Trophoblast cell (in vitro differentiated cells and primary cell): ENCODE data around the gene DIP2B.

Experiments used
- DNase-seq, 2 donors: peaks; one replicate each; pipeline ENCODE4 v3.0.0-alpha.2; 2016
- H2AFZ ChIP-seq: 2 replicates; pipeline ENCODE4 v1.6.1; 2013; ENCODE audit warnings: low read length, moderate library complexity, mild to moderate bottlenecking; ENCODE audit not compliant: insufficient read depth, poor library complexity
- H2AK5ac ChIP-seq: 2 replicates; pipeline ENCODE4 v1.6.1; 2013; ENCODE audit warnings: mild to moderate bottlenecking, low read length
- H2BK120ac ChIP-seq: 2 replicates; pipeline ENCODE4 v1.6.1; 2013; ENCODE audit warnings: low read length, mild to moderate bottlenecking, moderate library complexity; ENCODE audit not compliant: insufficient read depth, poor library complexity
- H2BK12ac ChIP-seq: 2 replicates; pipeline ENCODE4 v1.6.1; 2013; ENCODE audit warnings: mild to moderate bottlenecking, low read length, moderate library complexity
- H2BK5ac ChIP-seq: 2 replicates; pipeline ENCODE4 v1.6.1; 2013; ENCODE audit warnings: low read length, low read depth, moderate library complexity, mild to moderate bottlenecking; ENCODE audit not compliant: poor library complexity
- H3K14ac ChIP-seq: 2 replicates; pipeline ENCODE4 v1.6.1; 2013; ENCODE audit warnings: mild to moderate bottlenecking, low read length
- H3K18ac ChIP-seq: 2 replicates; pipeline ENCODE4 v1.6.1; 2013; ENCODE audit warnings: mild to moderate bottlenecking, low read length
- H3K23ac ChIP-seq: 2 replicates; pipeline ENCODE4 v1.6.1; 2013; ENCODE audit warnings: low read length
- H3K27ac ChIP-seq: 2 replicates; pipeline ENCODE4 v1.5.1; 2013; ENCODE audit warnings: low read depth, mild to moderate bottlenecking, inconsistent platforms, low read length, moderate library complexity
- H3K27me3 ChIP-seq: 2 replicates; pipeline ENCODE4 v1.6.1; 2013; ENCODE audit warnings: inconsistent platforms, mild to moderate bottlenecking, low read length, moderate library complexity; ENCODE audit not compliant: insufficient read depth
- H3K36me3 ChIP-seq, 2 experiments: 1 replicate in 1 of 2; 2 replicates in 1 of 2; pipeline ENCODE4 v1.6.1; 2013; ENCODE audit warnings: low read length in 2 of 2, mild to moderate bottlenecking in 2 of 2, moderate library complexity in 1 of 2; ENCODE audit not compliant: insufficient read depth in 2 of 2, control insufficient read depth in 1 of 2
- H3K4ac ChIP-seq: 2 replicates; pipeline ENCODE4 v1.6.1; 2013; ENCODE audit warnings: low read depth, mild to moderate bottlenecking, low read length, moderate library complexity
- H3K4me1 ChIP-seq, 2 experiments: 1 replicate in 1 of 2; 2 replicates in 1 of 2; pipeline ENCODE4 v1.6.1; 2013; ENCODE audit warnings: low read length in 2 of 2, mild to moderate bottlenecking in 2 of 2, moderate library complexity in 1 of 2; ENCODE audit not compliant: insufficient read depth in 2 of 2, control insufficient read depth in 1 of 2
- H3K4me2 ChIP-seq: 2 replicates; pipeline ENCODE4 v1.6.1; 2013; ENCODE audit warnings: inconsistent platforms, mild to moderate bottlenecking, low read length, moderate library complexity
- H3K4me3 ChIP-seq: 2 replicates; pipeline ENCODE4 v1.5.1; 2013; ENCODE audit warnings: mild to moderate bottlenecking, low read depth, low read length, inconsistent platforms
- H3K79me1 ChIP-seq: one replicate; pipeline ENCODE4 v1.6.1; 2013; ENCODE audit warnings: low read length
- H3K79me2 ChIP-seq: 2 replicates; pipeline ENCODE4 v1.6.1; 2013; ENCODE audit warnings: low read length, mild to moderate bottlenecking; ENCODE audit not compliant: control insufficient read depth, insufficient read depth, poor library complexity
- H3K9ac ChIP-seq: 2 replicates; pipeline ENCODE4 v1.6.1; 2013; ENCODE audit warnings: mild to moderate bottlenecking, low read length
- H3K9me3 ChIP-seq: 2 replicates; pipeline ENCODE4 v1.6.1; 2013; ENCODE audit warnings: low read depth, mild to moderate bottlenecking, control low read depth, inconsistent platforms, low read length; ENCODE audit not compliant: insufficient read depth
- H4K12ac ChIP-seq: 2 replicates; pipeline ENCODE4 v1.6.1; 2013; ENCODE audit warnings: low read depth, mild to moderate bottlenecking, low read length, moderate library complexity
- H4K8ac ChIP-seq: 2 replicates; pipeline ENCODE4 v1.6.1; 2013; ENCODE audit warnings: low read depth, mild to moderate bottlenecking, low read length, moderate library complexity
- H4K91ac ChIP-seq: one replicate; pipeline ENCODE4 v1.6.1; 2013; ENCODE audit warnings: low read depth, mild to moderate bottlenecking, low read length, moderate library complexity
- WGBS: extraction: QIAGEN DNeasy Blood & Tissue Kit; methylation state at CpG from one replicate; pipeline ENCODE4 v1.1.7; 2013; ENCODE audit warnings: missing lambda C conversion rate; ENCODE audit not compliant: insufficient read length, insufficient coverage; ENCODE audit errors: extremely low coverage; 5-methylcytosine and 5-hydroxymethylcytosine counted together

DIP2B gene

DNA sequence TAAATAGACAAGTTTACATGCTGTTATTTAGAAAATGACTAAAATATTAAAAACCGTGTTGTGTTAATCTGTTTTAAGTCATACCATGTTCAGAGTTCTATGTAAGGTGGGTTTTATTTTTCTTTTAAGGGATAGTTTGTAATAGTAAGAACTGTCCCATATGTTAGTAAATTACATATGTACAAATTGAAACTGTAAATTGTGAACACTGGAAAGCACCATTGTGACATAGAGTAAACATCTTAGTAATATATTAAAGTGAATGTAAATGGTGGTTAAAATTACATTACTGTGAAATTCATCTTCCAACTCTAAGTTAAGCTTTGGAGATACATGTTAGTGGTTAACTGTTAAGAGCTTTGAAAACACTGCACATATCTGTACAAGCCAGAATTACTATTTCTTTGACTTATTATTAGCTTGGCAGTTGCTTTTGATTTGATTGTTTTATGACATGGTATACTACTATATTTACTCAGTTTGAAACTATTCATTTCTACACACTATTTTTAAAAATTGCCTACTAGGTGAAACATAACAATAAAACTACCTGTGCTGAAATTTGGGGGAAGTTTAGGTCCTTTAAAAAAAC lies 27.4 kb upstream of the DIP2B start:
- no peak overlapping the region for H2BK120ac ChIP-seq
- WGBS: no CpG with 5 or more reads among the region's 1 CpG
- H3K18ac ChIP-seq: no peak overlapping the region
- no peak overlapping the region for H3K4me2 ChIP-seq
- H3K27ac ChIP-seq: no peak overlapping the region
- H4K12ac ChIP-seq: no peak overlapping the region
- DNase-seq: no peak
- no peak overlapping the region for H4K8ac ChIP-seq
- no peaks in the 10 kb centered on the region for H3K79me2 ChIP-seq
- H3K23ac ChIP-seq: no peak overlapping the region
- H3K9ac ChIP-seq: no peak overlapping the region
- no peaks in the 10 kb centered on the region for H3K9me3 ChIP-seq
- no peaks in the 10 kb centered on the region for H3K4me1 ChIP-seq
- no peaks in the 10 kb centered on the region for H3K79me1 ChIP-seq
- H3K14ac ChIP-seq: no peak overlapping the region
- no peak overlapping the region for H2BK12ac ChIP-seq
- H4K91ac ChIP-seq: no peak overlapping the region
- no peak overlapping the region for H3K4ac ChIP-seq
- no peak overlapping the region for H2BK5ac ChIP-seq
- H3K4me3 ChIP-seq: no peak overlapping the region
- H2AFZ ChIP-seq: no peak overlapping the region
- no peak overlapping the region for H2AK5ac ChIP-seq
- peaks cover 10 to 14% of the 10 kb centered on the region in 2 experiments for H3K36me3 ChIP-seq
- H3K27me3 ChIP-seq: no peaks in the 10 kb centered on the region

DNA sequence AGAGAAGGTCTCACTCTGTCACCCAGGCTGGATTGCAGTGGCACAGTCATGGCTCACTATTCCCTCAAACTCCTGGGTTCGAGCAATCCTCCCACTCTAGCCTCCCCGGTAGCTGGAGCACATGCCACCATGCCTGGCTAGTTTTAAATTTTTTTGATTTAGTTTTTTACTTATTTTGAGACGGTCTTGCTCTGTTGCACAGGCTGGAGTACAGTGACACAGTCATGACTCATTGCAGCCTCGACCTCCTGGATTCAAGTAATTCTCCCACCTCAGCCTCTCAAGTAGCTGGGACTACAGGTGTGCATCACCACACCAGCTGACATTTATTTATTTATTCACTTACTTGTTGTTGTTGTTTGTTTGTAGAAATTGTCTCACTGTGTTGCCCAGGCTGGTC lies 22.2 kb upstream of the DIP2B start:
- Histone ChIP-seq H2AK5ac (no peak overlapping the region), H3K4me3 (no peak overlapping the region), H3K27me3 (no peaks in the 10 kb centered on the region), H3K23ac (no peak overlapping the region), H4K12ac (no peak overlapping the region), H4K8ac (no peak overlapping the region), H3K14ac (no peak overlapping the region), H3K9ac (no peak overlapping the region), H2BK120ac (no peak overlapping the region), H2BK5ac (no peak overlapping the region), H3K9me3 (no peaks in the 10 kb centered on the region), H3K79me2 (no peaks in the 10 kb centered on the region), H3K27ac (no peak overlapping the region), H3K36me3 (no peaks in the 10 kb centered on the region), H3K4ac (no peak overlapping the region), H3K4me1 (no peaks in the 10 kb centered on the region), H4K91ac (no peak overlapping the region), H3K18ac (no peak overlapping the region), H2AFZ (no peak overlapping the region), H3K4me2 (no peak overlapping the region), H3K79me1 (no peaks in the 10 kb centered on the region), H2BK12ac (no peak overlapping the region)
- no CpG with 5 or more reads among the region's 4 CpGs for WGBS
- no peak for DNase-seq

- Histone ChIP-seq H2AK5ac (no peak overlapping the region), H4K8ac (no peak overlapping the region), H3K36me3 (no peaks in the 10 kb centered on the region), H3K79me2 (no peaks in the 10 kb centered on the region), H2AFZ (no peak overlapping the region), H3K4me3 (no peak overlapping the region), H2BK120ac (no peak overlapping the region), H3K27me3 (no peaks in the 10 kb centered on the region), H3K23ac (no peak overlapping the region), H4K91ac (no peak overlapping the region), H3K4me2 (no peak overlapping the region), H2BK5ac (no peak overlapping the region), H3K4me1 (no peaks in the 10 kb centered on the region), H3K9ac (no peak overlapping the region), H3K9me3 (no peaks in the 10 kb centered on the region), H4K12ac (no peak overlapping the region), H3K18ac (no peak overlapping the region), H3K4ac (no peak overlapping the region), H3K27ac (no peak overlapping the region), H3K79me1 (no peaks in the 10 kb centered on the region), H2BK12ac (no peak overlapping the region), H3K14ac (no peak overlapping the region)
- DNase-seq: no peak
- no CpG with 5 or more reads among the region's 1 CpG for WGBS
Observed at GRCh38 chr12:50483488-50483887, 21.3 kb upstream of the DIP2B start.

DNA sequence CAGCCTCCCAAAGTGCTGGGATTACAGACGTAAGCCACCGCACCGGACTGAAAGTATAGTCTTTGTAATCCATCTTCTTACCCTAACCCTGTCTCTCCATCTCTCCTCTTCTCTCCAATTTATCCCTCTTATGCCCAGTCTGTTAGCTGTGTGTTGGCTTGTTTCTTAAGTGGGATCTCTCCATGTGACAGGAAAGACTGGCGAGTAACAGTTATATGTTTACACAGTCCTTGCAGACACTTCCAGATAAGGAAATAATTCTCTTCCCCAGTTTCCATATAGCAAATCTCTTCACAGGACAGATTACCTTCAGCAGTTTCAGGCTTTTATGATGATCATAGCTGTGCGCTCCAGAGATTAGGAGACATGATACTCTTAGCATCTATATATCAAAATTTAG lies 16.0 kb upstream of the DIP2B start:
- no peak overlapping the region for H3K27ac ChIP-seq
- H3K4me2 ChIP-seq: no peak overlapping the region
- no peaks in the 10 kb centered on the region for H3K79me1 ChIP-seq
- no peak overlapping the region for H3K18ac ChIP-seq
- H3K4me1 ChIP-seq: no peaks in the 10 kb centered on the region
- H3K9me3 ChIP-seq: no peaks in the 10 kb centered on the region
- H4K8ac ChIP-seq: no peak overlapping the region
- H3K14ac ChIP-seq: no peak overlapping the region
- no peak overlapping the region for H2BK5ac ChIP-seq
- no peak overlapping the region for H3K23ac ChIP-seq
- H4K12ac ChIP-seq: no peak overlapping the region
- no peak overlapping the region for H3K9ac ChIP-seq
- H3K4me3 ChIP-seq: no peak overlapping the region
- WGBS: no CpG with 5 or more reads among the region's 5 CpGs
- H3K79me2 ChIP-seq: no peaks in the 10 kb centered on the region
- no peak for DNase-seq
- no peak overlapping the region for H3K4ac ChIP-seq
- H2AFZ ChIP-seq: no peak overlapping the region
- no peaks in the 10 kb centered on the region for H3K36me3 ChIP-seq
- H2AK5ac ChIP-seq: no peak overlapping the region
- no peak overlapping the region for H2BK120ac ChIP-seq
- H3K27me3 ChIP-seq: no peaks in the 10 kb centered on the region
- no peak overlapping the region for H4K91ac ChIP-seq
- no peak overlapping the region for H2BK12ac ChIP-seq
